ENCODE results near the gene KCNQ2. TPM values are rescaled to one million over a fixed set of nuclear protein-coding genes. Genes with fewer than 3 reads are reported as not detected.
A peak's percentile ranks its signal among the peaks of the same experiment; 100 is the strongest.

The KCNQ2 gene
- total RNA-seq, 1 donor, result not detected

GRCh38 chr20:63443606-63444395 is 28.7 kb downstream of the KCNQ2 start:
- TF ChIP-seq CTCF (IDR thresholded peaks at IDR 0.05; ENCODE audit: insufficient read depth, low read depth, low read length), result no peak
- H3K4me3 ChIP-seq (ENCODE audit: low read depth, low read length), result no peak overlapping the region
- no peak for DNase-seq (ENCODE audit: low read depth)

GRCh38 chr20:63442100-63442493 is 30.4 kb downstream of the KCNQ2 start:
- DNase-seq (ENCODE audit: low read depth), result peak; percentile 30
- H3K4me3 ChIP-seq (ENCODE audit: low read depth, low read length), result no peak overlapping the region
- peak; percentile 43 for TF ChIP-seq CTCF (IDR thresholded peaks at IDR 0.05; ENCODE audit: insufficient read depth, low read depth, low read length)

GRCh38 chr20:63441136-63442099 is 31.0 kb downstream of the KCNQ2 start:
- no peak for DNase-seq (ENCODE audit: low read depth)
- no peak overlapping the region for H3K4me3 ChIP-seq (ENCODE audit: low read depth, low read length)
- TF ChIP-seq CTCF (IDR thresholded peaks at IDR 0.05; ENCODE audit: insufficient read depth, low read depth, low read length), result no peak

GRCh38 chr20:63440366-63440955 is 32.0 kb downstream of the KCNQ2 start:
- H3K4me3 ChIP-seq (ENCODE audit: low read depth, low read length), result no peak overlapping the region
- TF ChIP-seq CTCF (IDR thresholded peaks at IDR 0.05; ENCODE audit: insufficient read depth, low read depth, low read length), result no peak

GRCh38 chr20:63439866-63440265 is 32.6 kb downstream of the KCNQ2 start:
- H3K4me3 ChIP-seq (ENCODE audit: low read depth, low read length), result no peak overlapping the region
- no peak for TF ChIP-seq CTCF (IDR thresholded peaks at IDR 0.05; ENCODE audit: insufficient read depth, low read depth, low read length)
- no peak for DNase-seq (ENCODE audit: low read depth)

More at GRCh38 chr20:63440366-63440955, 32.0 kb downstream of the KCNQ2 start:
- DNase-seq (ENCODE audit: low read depth), result no peak

GRCh38 chr20:63438121-63438520 is 34.3 kb downstream of the KCNQ2 start:
- no peak for TF ChIP-seq CTCF (IDR thresholded peaks at IDR 0.05; ENCODE audit: insufficient read depth, low read depth, low read length)
- DNase-seq (ENCODE audit: low read depth), result no peak

More at GRCh38 chr20:63438121-63438520, 34.3 kb downstream of the KCNQ2 start:
- no peak overlapping the region for H3K4me3 ChIP-seq (ENCODE audit: low read depth, low read length)
